Neural crest cell (in vitro differentiated cells): ENCODE measurements around the gene SDCCAG8. TPM values are rescaled to one million over a fixed set of nuclear protein-coding genes. Genes with fewer than 3 reads are reported as not detected.

Experiments
- DNase-seq: peaks from one replicate; pipeline ENCODE4 v3.0.0; 2021; ENCODE audit warnings: low read depth, mixed read lengths, low spot score
- H3K27ac Mint-ChIP-seq: one replicate; pipeline ENCODE4 v1.8.0; 2021; ENCODE audit warnings: mild to moderate bottlenecking, mixed read lengths; ENCODE audit not compliant: unreplicated experiment
- H3K27me3 Mint-ChIP-seq: 2 replicates; pipeline ENCODE4 v1.8.0; 2021; ENCODE audit warnings: low read depth, mild to moderate bottlenecking, mixed read lengths
- H3K36me3 Mint-ChIP-seq: 2 replicates; pipeline ENCODE4 v1.8.0; 2021; ENCODE audit warnings: low read depth, mild to moderate bottlenecking, mixed read lengths
- H3K4me1 Mint-ChIP-seq: 2 replicates; pipeline ENCODE4 v1.8.0; 2021; ENCODE audit warnings: mixed read lengths
- H3K4me3 Mint-ChIP-seq: one replicate; pipeline ENCODE4 v1.8.0; 2021; ENCODE audit warnings: mild to moderate bottlenecking, mixed read lengths
- H3K9me3 Mint-ChIP-seq: 2 replicates; pipeline ENCODE4 v1.8.0; 2021; ENCODE audit warnings: mixed read lengths
- CTCF ChIP-seq: fragments of 200-600 bp; sonication (generic); conservative IDR thresholded peaks from 2 replicates; pipeline ENCODE4 v1.5.0; 2021; ENCODE audit warnings: antibody characterized with exemption, mild to moderate bottlenecking
- total RNA-seq: library from RNA; stranded (reverse); gene quantifications from 2 replicates; pipeline ENCODE4 v1.2.1, GENCODE V29; 2021

SDCCAG8 gene
- total RNA-seq, 1 donor from 2014 or later = 19.9 TPM

- Mint-ChIP-seq H3K36me3 (peaks cover 4% of the 10 kb centered on the region), H3K27me3 (no peaks in the 10 kb centered on the region), H3K27ac (no peak overlapping the region), H3K4me3 (no peak overlapping the region), H3K4me1 (peaks cover 30% of the 10 kb centered on the region), H3K9me3 (no peaks in the 10 kb centered on the region)
- TF ChIP-seq CTCF = peak; percentile 27
- no peak for DNase-seq
These were observed 89.4 kb downstream of the SDCCAG8 start for GRCh38 chr1:243345205-243345604.

GRCh38 chr1:243346016-243346415, 90.2 kb downstream of the SDCCAG8 start:
- Mint-ChIP-seq H3K4me3 (peak overlapping the region; percentile 8), H3K27ac (no peak overlapping the region)

GRCh38 chr1:243346468-243346867, 90.6 kb downstream of the SDCCAG8 start:
- no peak for DNase-seq

More at GRCh38 chr1:243346016-243346415, 90.2 kb downstream of the SDCCAG8 start:
- Mint-ChIP-seq H3K36me3 (peaks cover 6% of the 10 kb centered on the region), H3K9me3 (no peaks in the 10 kb centered on the region), H3K27me3 (no peaks in the 10 kb centered on the region), H3K4me1 (peaks cover 30% of the 10 kb centered on the region)
- no peak for TF ChIP-seq CTCF
- no peak for DNase-seq

GRCh38 chr1:243348331-243348730, 92.5 kb downstream of the SDCCAG8 start:
- no peak for DNase-seq
- Mint-ChIP-seq H3K27ac (no peak overlapping the region), H3K36me3 (peaks cover 8% of the 10 kb centered on the region), H3K27me3 (no peaks in the 10 kb centered on the region), H3K4me3 (no peak overlapping the region), H3K9me3 (no peaks in the 10 kb centered on the region), H3K4me1 (peaks cover 30% of the 10 kb centered on the region)
- no peak for TF ChIP-seq CTCF

More at GRCh38 chr1:243346468-243346867, 90.6 kb downstream of the SDCCAG8 start:
- Mint-ChIP-seq H3K27ac (peak overlapping the region; percentile 48), H3K4me1 (peaks cover 30% of the 10 kb centered on the region), H3K4me3 (peak overlapping the region; percentile 8), H3K9me3 (no peaks in the 10 kb centered on the region), H3K36me3 (peaks cover 8% of the 10 kb centered on the region), H3K27me3 (no peaks in the 10 kb centered on the region)
- TF ChIP-seq CTCF = no peak

GRCh38 chr1:243349128-243349527, 93.3 kb downstream of the SDCCAG8 start:
- Mint-ChIP-seq H3K4me1 (peaks cover 26% of the 10 kb centered on the region), H3K27me3 (no peaks in the 10 kb centered on the region), H3K9me3 (no peaks in the 10 kb centered on the region), H3K27ac (no peak overlapping the region), H3K36me3 (peaks cover 8% of the 10 kb centered on the region), H3K4me3 (no peak overlapping the region)
- TF ChIP-seq CTCF = no peak
- no peak for DNase-seq
